Ishikawa (cell line): ENCODE measurements around the gene ARID3B.

ENCODE experiments used
- FOXM1 ChIP-seq: IDR thresholded peaks from 2 replicates; pipeline ENCODE4 v1.6.1; 2012; ENCODE audit warnings: low read depth, borderline replicate concordance
- RAD21 ChIP-seq: IDR thresholded peaks from 2 replicates; pipeline ENCODE4 v1.6.1; 2012; ENCODE audit warnings: low read depth
- TAF1 ChIP-seq: IDR thresholded peaks from 2 replicates; pipeline ENCODE4 v1.6.1; 2012; ENCODE audit warnings: low read depth, mild to moderate bottlenecking
- YY1 ChIP-seq: IDR thresholded peaks from 2 replicates; pipeline ENCODE4 v1.6.1; 2012; ENCODE audit warnings: low read depth
- TF ChIP-seq, protein P1 (sequence below): IDR thresholded peaks from 2 replicates; pipeline ENCODE4 v1.6.1; 2012

- TF ChIP-seq YY1: no peak
- TF ChIP-seq TAF1: no peak
- TF ChIP-seq, protein P1, sequence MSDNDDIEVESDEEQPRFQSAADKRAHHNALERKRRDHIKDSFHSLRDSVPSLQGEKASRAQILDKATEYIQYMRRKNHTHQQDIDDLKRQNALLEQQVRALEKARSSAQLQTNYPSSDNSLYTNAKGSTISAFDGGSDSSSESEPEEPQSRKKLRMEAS: no peak
- no peak for TF ChIP-seq FOXM1
- TF ChIP-seq RAD21: no peak
These were observed 44.2 kb downstream of the ARID3B start for GRCh38 chr15:74585191-74585590.
